GM12878 (cell line): ENCODE data around the gene MAP4K2.

Experiments used
- ATF2 ChIP-seq: IDR thresholded peaks from 2 replicates; pipeline ENCODE4 v1.6.1; 2012; ENCODE audit warnings: low read length, inconsistent platforms
- CTCF ChIP-seq, 3 experiments: IDR thresholded peaks in 2 of 3; conservative IDR thresholded peaks in 1 of 3; 2 replicates each; pipeline ENCODE4 v1.5.1; 2011; ENCODE audit warnings: low read depth in 3 of 3, low read length in 3 of 3, mild to moderate bottlenecking in 3 of 3, control low read depth in 2 of 3, moderate library complexity in 2 of 3, inconsistent platforms in 1 of 3, mixed read lengths in 1 of 3; ENCODE audit not compliant: control insufficient read depth in 2 of 3, insufficient read depth in 1 of 3; ENCODE audit errors: extremely low read depth in 1 of 3
- EP300 ChIP-seq, 2 experiments: fragments of 150-350 bp in 1 of 2; IDR thresholded peaks; 2 replicates each; pipeline ENCODE4 v1.6.1; 2011 to 2012; ENCODE audit warnings: low read depth in 2 of 2, low read length in 2 of 2, borderline replicate concordance in 1 of 2, improper control_type of control experiment in 1 of 2, inconsistent platforms in 1 of 2; ENCODE audit not compliant: control insufficient read depth in 1 of 2
- MAX ChIP-seq: IDR thresholded peaks from 2 replicates; pipeline ENCODE4 v1.6.1; 2012; ENCODE audit warnings: low read depth, low read length, improper control_type of control experiment
- POLR2A ChIP-seq: IDR thresholded peaks from 2 replicates; pipeline ENCODE4 v1.6.1; 2011; ENCODE audit warnings: low read depth, mild to moderate bottlenecking, low read length
- RFX5 ChIP-seq: IDR thresholded peaks from 2 replicates; pipeline ENCODE4 v1.6.1; 2011; ENCODE audit warnings: low read depth, low read length, improper control_type of control experiment
- SREBF2 ChIP-seq: IDR thresholded peaks from 2 replicates; pipeline ENCODE4 v1.6.1; 2012; ENCODE audit warnings: mild to moderate bottlenecking, low read length
- TCF7 ChIP-seq: IDR thresholded peaks from 2 replicates; pipeline ENCODE4 v1.6.1; 2014; ENCODE audit warnings: antibody characterized with exemption, borderline replicate concordance
- TF ChIP-seq, protein P1 (sequence below): IDR thresholded peaks from 2 replicates; pipeline ENCODE4 v1.6.1; 2012; ENCODE audit warnings: mild to moderate bottlenecking, low read depth, low read length

DNA sequence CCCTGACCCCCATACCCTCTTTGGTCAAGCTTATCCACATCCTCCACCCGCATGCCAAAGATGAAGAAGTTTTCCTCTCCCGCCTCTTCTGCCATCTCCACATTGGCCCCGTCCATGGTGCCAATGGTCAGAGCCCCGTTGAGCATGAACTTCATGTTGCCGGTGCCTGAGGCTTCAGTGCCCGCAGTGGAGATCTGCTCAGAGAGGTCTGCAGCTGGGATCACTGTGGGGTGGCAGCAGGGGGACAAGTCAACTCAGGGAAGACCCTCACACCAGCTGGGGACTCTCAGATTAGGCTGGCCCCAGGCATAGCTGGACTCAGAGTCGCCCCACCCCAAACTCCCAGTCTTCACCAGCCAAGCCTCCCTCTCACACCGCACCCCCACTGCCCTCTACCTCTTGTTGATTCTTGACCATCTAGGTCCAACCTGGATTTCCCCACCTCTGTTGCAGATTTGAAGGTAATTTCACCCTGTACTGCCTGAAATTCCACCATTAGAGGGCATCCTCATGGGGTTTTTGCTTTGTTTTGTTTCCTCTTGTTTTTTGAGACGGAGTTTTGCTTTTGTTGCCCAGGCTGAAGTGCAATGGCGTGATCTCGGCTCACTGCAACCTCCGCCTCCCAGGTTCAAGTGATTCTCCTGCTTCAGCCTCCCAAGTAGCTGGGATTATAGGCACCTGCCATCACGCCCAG lies 52.5 kb downstream of the MAP4K2 start:
- TF ChIP-seq TCF7, result no peak
- TF ChIP-seq MAX, result no peak
- TF ChIP-seq ATF2, result no peak
- no peak for TF ChIP-seq SREBF2
- 0 out of 6 replicates have a peak, but pooled peaks of 2 of the 3 experiments have one; percentile 5 to 19 for TF ChIP-seq CTCF (IDR thresholded peaks at IDR 0.05 in 2 of 3, conservative IDR thresholded peaks at IDR 0.05 in 1 of 3; ENCODE audit: control insufficient read depth in 2 of 3, extremely low read depth in 1 of 3, insufficient read depth in 1 of 3, low read depth in 3 of 3, low read length in 3 of 3)
- TF ChIP-seq EP300 (IDR thresholded peaks at IDR 0.05; ENCODE audit: borderline replicate concordance in 1 of 2, control insufficient read depth in 1 of 2, low read depth in 2 of 2, low read length in 2 of 2), result no peak
- TF ChIP-seq, protein P1, sequence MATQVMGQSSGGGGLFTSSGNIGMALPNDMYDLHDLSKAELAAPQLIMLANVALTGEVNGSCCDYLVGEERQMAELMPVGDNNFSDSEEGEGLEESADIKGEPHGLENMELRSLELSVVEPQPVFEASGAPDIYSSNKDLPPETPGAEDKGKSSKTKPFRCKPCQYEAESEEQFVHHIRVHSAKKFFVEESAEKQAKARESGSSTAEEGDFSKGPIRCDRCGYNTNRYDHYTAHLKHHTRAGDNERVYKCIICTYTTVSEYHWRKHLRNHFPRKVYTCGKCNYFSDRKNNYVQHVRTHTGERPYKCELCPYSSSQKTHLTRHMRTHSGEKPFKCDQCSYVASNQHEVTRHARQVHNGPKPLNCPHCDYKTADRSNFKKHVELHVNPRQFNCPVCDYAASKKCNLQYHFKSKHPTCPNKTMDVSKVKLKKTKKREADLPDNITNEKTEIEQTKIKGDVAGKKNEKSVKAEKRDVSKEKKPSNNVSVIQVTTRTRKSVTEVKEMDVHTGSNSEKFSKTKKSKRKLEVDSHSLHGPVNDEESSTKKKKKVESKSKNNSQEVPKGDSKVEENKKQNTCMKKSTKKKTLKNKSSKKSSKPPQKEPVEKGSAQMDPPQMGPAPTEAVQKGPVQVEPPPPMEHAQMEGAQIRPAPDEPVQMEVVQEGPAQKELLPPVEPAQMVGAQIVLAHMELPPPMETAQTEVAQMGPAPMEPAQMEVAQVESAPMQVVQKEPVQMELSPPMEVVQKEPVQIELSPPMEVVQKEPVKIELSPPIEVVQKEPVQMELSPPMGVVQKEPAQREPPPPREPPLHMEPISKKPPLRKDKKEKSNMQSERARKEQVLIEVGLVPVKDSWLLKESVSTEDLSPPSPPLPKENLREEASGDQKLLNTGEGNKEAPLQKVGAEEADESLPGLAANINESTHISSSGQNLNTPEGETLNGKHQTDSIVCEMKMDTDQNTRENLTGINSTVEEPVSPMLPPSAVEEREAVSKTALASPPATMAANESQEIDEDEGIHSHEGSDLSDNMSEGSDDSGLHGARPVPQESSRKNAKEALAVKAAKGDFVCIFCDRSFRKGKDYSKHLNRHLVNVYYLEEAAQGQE, result no peak
- no peak for TF ChIP-seq POLR2A
- TF ChIP-seq RFX5, result no peak
